ENCODE data around the gene ALDH9A1.
"Not testable (repeated sequence)": the region's sequence is repeated elsewhere in the genome, so short reads cannot be mapped to it uniquely, and the experiment has no call there.

The ALDH9A1 gene

GRCh38 chr1:165697881-165698760 is at the start of gene ALDH9A1:
TSS of gene ALDH9A1 (minus strand) at chr1:165698562. CDS start at chr1:165698558, 4 bp downstream.
- H3K27me3 Mint-ChIP-seq (ENCODE audit: low read depth) = no peaks in the 10 kb centered on the region
- H3K4me1 Mint-ChIP-seq (ENCODE audit: low read depth) = peaks cover 23% of the 10 kb centered on the region

GRCh38 chr1:165747632-165748447 is 49.5 kb upstream of the ALDH9A1 start:
- Mint-ChIP-seq H3K9me3 (no peaks in the 10 kb centered on the region), H3K27me3 (ENCODE audit: low read depth) (no peaks in the 10 kb centered on the region), H3K4me1 (ENCODE audit: low read depth) (no peaks in the 10 kb centered on the region), H3K36me3 (ENCODE audit: low read depth) (peaks cover 35% of the 10 kb centered on the region), H3K4me3 (no peak overlapping the region), H3K27ac (no peak overlapping the region)
- DNase-seq (ENCODE audit: low spot score) = no peak

More at GRCh38 chr1:165697881-165698760, at the start of gene ALDH9A1:
- peak; percentile 86 for DNase-seq (ENCODE audit: low spot score)
- H3K27ac Mint-ChIP-seq = peak within 1 kb of the TSS; percentile 97
- H3K36me3 Mint-ChIP-seq (ENCODE audit: low read depth) = peaks cover 28% of the 10 kb centered on the region
- H3K4me3 Mint-ChIP-seq = peak within 1 kb of the TSS; percentile 95
- H3K9me3 Mint-ChIP-seq = no peaks in the 10 kb centered on the region

GRCh38 chr1:165744913-165745312 is 46.6 kb upstream of the ALDH9A1 start:
- H3K36me3 Mint-ChIP-seq (ENCODE audit: low read depth) = peaks cover 53% of the 10 kb centered on the region
- H3K9me3 Mint-ChIP-seq = not testable (repeated sequence)

GRCh38 chr1:165742194-165742593 is 43.8 kb upstream of the ALDH9A1 start:
- peaks cover 5% of the 10 kb centered on the region for H3K4me1 Mint-ChIP-seq (ENCODE audit: low read depth)
- no peak overlapping the region for H3K27ac Mint-ChIP-seq
- H3K4me3 Mint-ChIP-seq = no peak overlapping the region
- H3K9me3 Mint-ChIP-seq = no peaks in the 10 kb centered on the region
- no peak for DNase-seq (ENCODE audit: low spot score)
- H3K27me3 Mint-ChIP-seq (ENCODE audit: low read depth) = no peaks in the 10 kb centered on the region
- H3K36me3 Mint-ChIP-seq (ENCODE audit: low read depth) = peaks cover 49% of the 10 kb centered on the region

More at GRCh38 chr1:165744913-165745312, 46.6 kb upstream of the ALDH9A1 start:
- H3K4me1 Mint-ChIP-seq (ENCODE audit: low read depth); H3K27me3 Mint-ChIP-seq (ENCODE audit: low read depth); H3K27ac Mint-ChIP-seq; DNase-seq (ENCODE audit: low spot score); H3K4me3 Mint-ChIP-seq: not testable (repeated sequence)

- Mint-ChIP-seq H3K4me3 (no peak overlapping the region), H3K27ac (no peak overlapping the region), H3K4me1 (ENCODE audit: low read depth) (peaks cover 6% of the 10 kb centered on the region), H3K9me3 (no peaks in the 10 kb centered on the region), H3K27me3 (ENCODE audit: low read depth) (no peaks in the 10 kb centered on the region), H3K36me3 (ENCODE audit: low read depth) (peaks cover 47% of the 10 kb centered on the region)
- DNase-seq (ENCODE audit: low spot score) = no peak
Measured at GRCh38 chr1:165738794-165739193, 40.4 kb upstream of the ALDH9A1 start.

- peaks cover 6% of the 10 kb centered on the region for H3K4me1 Mint-ChIP-seq (ENCODE audit: low read depth)
- DNase-seq (ENCODE audit: low spot score) = no peak
- H3K27me3 Mint-ChIP-seq (ENCODE audit: low read depth) = no peaks in the 10 kb centered on the region
- H3K36me3 Mint-ChIP-seq (ENCODE audit: low read depth) = peaks cover 38% of the 10 kb centered on the region
- H3K4me3 Mint-ChIP-seq = no peak overlapping the region
- no peaks in the 10 kb centered on the region for H3K9me3 Mint-ChIP-seq
- no peak overlapping the region for H3K27ac Mint-ChIP-seq
Measured at GRCh38 chr1:165737196-165737595, 38.8 kb upstream of the ALDH9A1 start.

- Mint-ChIP-seq H3K27ac (no peak overlapping the region), H3K4me1 (ENCODE audit: low read depth) (peaks cover 6% of the 10 kb centered on the region), H3K36me3 (ENCODE audit: low read depth) (peaks cover 21% of the 10 kb centered on the region)
Measured at GRCh38 chr1:165734906-165735305, 36.5 kb upstream of the ALDH9A1 start.

GRCh38 chr1:165726841-165727240 is 28.5 kb upstream of the ALDH9A1 start:
- Mint-ChIP-seq H3K27ac (no peak overlapping the region), H3K9me3 (no peaks in the 10 kb centered on the region), H3K36me3 (ENCODE audit: low read depth) (peaks cover 18% of the 10 kb centered on the region), H3K4me3 (no peak overlapping the region), H3K4me1 (ENCODE audit: low read depth) (no peaks in the 10 kb centered on the region), H3K27me3 (ENCODE audit: low read depth) (no peaks in the 10 kb centered on the region)
- DNase-seq (ENCODE audit: low spot score) = no peak

More at GRCh38 chr1:165734906-165735305, 36.5 kb upstream of the ALDH9A1 start:
- no peak for DNase-seq (ENCODE audit: low spot score)
- no peak overlapping the region for H3K4me3 Mint-ChIP-seq
- H3K9me3 Mint-ChIP-seq = no peaks in the 10 kb centered on the region
- no peaks in the 10 kb centered on the region for H3K27me3 Mint-ChIP-seq (ENCODE audit: low read depth)

GRCh38 chr1:165726169-165726568 is 27.8 kb upstream of the ALDH9A1 start:
- DNase-seq (ENCODE audit: low spot score) = no peak
- no peaks in the 10 kb centered on the region for H3K4me1 Mint-ChIP-seq (ENCODE audit: low read depth)
- H3K27ac Mint-ChIP-seq = no peak overlapping the region
- H3K27me3 Mint-ChIP-seq (ENCODE audit: low read depth) = no peaks in the 10 kb centered on the region
- no peaks in the 10 kb centered on the region for H3K9me3 Mint-ChIP-seq
- H3K36me3 Mint-ChIP-seq (ENCODE audit: low read depth) = peaks cover 18% of the 10 kb centered on the region
- no peak overlapping the region for H3K4me3 Mint-ChIP-seq

DNA sequence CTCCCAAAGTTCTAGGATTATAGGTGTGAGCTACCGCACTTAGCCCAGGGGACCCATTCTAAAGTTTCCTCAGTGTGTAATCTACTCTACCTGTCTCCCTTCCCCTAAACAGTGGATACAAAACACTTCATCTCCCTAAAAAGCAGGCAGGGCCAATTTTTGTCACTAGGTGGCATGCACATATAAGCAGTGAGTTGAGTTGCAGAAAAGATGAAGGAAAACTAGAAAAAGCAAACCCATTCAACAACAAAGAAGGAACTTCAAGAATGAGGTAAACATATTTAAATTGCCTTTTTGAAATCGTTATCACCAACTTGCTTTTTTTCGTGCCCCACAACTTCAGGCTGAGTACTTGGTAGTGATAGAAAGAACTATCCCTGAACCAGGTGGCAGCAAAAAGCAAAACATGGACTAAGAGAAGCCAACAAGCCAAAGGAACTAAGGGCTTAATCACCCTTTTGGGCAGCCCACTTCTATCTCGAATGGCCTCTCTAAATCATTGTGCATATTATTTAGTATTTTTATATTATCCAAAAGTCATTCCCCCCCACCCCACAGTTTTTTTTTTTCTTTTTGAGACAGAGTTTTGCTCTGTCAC is 19.7 kb upstream of the ALDH9A1 start:
- no peak overlapping the region for H3K4me3 Mint-ChIP-seq
- H3K9me3 Mint-ChIP-seq = no peaks in the 10 kb centered on the region
- no peak overlapping the region for H3K27ac Mint-ChIP-seq
- H3K4me1 Mint-ChIP-seq (ENCODE audit: low read depth) = no peaks in the 10 kb centered on the region
- H3K36me3 Mint-ChIP-seq (ENCODE audit: low read depth) = no peaks in the 10 kb centered on the region
- DNase-seq (ENCODE audit: low spot score) = peak; percentile 21
- H3K27me3 Mint-ChIP-seq (ENCODE audit: low read depth) = peaks cover 5% of the 10 kb centered on the region

GRCh38 chr1:165716265-165717051 is 18.1 kb upstream of the ALDH9A1 start:
- not testable (repeated sequence) for H3K27ac Mint-ChIP-seq

DNA sequence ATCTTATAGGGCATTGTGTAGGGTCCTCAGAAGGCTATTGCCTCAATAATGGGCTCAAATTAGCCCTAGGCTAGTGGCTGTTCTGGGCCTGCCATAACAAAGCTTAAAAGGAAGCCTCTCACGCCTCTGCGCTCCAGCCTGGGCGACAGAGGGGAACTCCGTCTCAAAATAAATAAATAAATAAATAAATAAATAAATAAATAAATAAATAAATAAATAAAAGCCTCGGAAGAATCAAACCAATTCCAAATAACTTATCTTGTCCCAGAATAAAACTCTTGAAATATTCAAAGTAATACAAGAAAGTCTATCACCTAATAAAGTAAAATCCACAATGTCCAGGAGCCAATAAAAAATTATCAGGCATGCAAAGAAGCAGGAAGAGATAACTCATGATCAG is 14.4 kb upstream of the ALDH9A1 start:
- Mint-ChIP-seq H3K4me1 (ENCODE audit: low read depth) (no peaks in the 10 kb centered on the region), H3K9me3 (no peaks in the 10 kb centered on the region), H3K4me3 (no peak overlapping the region), H3K27me3 (ENCODE audit: low read depth) (peaks cover 30% of the 10 kb centered on the region), H3K27ac (no peak overlapping the region), H3K36me3 (ENCODE audit: low read depth) (no peaks in the 10 kb centered on the region)
- no peak for DNase-seq (ENCODE audit: low spot score)

More at GRCh38 chr1:165716265-165717051, 18.1 kb upstream of the ALDH9A1 start:
- H3K9me3 Mint-ChIP-seq; DNase-seq (ENCODE audit: low spot score); H3K4me3 Mint-ChIP-seq; H3K4me1 Mint-ChIP-seq (ENCODE audit: low read depth); H3K36me3 Mint-ChIP-seq (ENCODE audit: low read depth): not testable (repeated sequence)
- peaks cover 12% of the 10 kb centered on the region for H3K27me3 Mint-ChIP-seq (ENCODE audit: low read depth)

- peaks cover 33% of the 10 kb centered on the region for H3K27me3 Mint-ChIP-seq (ENCODE audit: low read depth)
Measured at GRCh38 chr1:165707984-165708706, 9.8 kb upstream of the ALDH9A1 start.

More at GRCh38 chr1:165707984-165708706, 9.8 kb upstream of the ALDH9A1 start:
- no peak for DNase-seq (ENCODE audit: low spot score)
- Mint-ChIP-seq H3K9me3 (no peaks in the 10 kb centered on the region), H3K4me1 (ENCODE audit: low read depth) (no peaks in the 10 kb centered on the region), H3K36me3 (ENCODE audit: low read depth) (no peaks in the 10 kb centered on the region), H3K4me3 (no peak overlapping the region), H3K27ac (no peak overlapping the region)

Data from T-helper 2 cell treated with Interferon-gamma antibody and Interleukin-4, amounts not matched to agents 5 μg/mL and 100 μg/mL, for 36 hours (primary cell).